ENCODE results near the gene PHC2.
A peak's percentile ranks its signal among the peaks of the same experiment; 100 is the strongest.

The PHC2 gene, protein sequence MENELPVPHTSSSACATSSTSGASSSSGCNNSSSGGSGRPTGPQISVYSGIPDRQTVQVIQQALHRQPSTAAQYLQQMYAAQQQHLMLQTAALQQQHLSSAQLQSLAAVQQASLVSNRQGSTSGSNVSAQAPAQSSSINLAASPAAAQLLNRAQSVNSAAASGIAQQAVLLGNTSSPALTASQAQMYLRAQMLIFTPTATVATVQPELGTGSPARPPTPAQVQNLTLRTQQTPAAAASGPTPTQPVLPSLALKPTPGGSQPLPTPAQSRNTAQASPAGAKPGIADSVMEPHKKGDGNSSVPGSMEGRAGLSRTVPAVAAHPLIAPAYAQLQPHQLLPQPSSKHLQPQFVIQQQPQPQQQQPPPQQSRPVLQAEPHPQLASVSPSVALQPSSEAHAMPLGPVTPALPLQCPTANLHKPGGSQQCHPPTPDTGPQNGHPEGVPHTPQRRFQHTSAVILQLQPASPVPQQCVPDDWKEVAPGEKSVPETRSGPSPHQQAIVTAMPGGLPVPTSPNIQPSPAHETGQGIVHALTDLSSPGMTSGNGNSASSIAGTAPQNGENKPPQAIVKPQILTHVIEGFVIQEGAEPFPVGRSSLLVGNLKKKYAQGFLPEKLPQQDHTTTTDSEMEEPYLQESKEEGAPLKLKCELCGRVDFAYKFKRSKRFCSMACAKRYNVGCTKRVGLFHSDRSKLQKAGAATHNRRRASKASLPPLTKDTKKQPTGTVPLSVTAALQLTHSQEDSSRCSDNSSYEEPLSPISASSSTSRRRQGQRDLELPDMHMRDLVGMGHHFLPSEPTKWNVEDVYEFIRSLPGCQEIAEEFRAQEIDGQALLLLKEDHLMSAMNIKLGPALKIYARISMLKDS

DNA sequence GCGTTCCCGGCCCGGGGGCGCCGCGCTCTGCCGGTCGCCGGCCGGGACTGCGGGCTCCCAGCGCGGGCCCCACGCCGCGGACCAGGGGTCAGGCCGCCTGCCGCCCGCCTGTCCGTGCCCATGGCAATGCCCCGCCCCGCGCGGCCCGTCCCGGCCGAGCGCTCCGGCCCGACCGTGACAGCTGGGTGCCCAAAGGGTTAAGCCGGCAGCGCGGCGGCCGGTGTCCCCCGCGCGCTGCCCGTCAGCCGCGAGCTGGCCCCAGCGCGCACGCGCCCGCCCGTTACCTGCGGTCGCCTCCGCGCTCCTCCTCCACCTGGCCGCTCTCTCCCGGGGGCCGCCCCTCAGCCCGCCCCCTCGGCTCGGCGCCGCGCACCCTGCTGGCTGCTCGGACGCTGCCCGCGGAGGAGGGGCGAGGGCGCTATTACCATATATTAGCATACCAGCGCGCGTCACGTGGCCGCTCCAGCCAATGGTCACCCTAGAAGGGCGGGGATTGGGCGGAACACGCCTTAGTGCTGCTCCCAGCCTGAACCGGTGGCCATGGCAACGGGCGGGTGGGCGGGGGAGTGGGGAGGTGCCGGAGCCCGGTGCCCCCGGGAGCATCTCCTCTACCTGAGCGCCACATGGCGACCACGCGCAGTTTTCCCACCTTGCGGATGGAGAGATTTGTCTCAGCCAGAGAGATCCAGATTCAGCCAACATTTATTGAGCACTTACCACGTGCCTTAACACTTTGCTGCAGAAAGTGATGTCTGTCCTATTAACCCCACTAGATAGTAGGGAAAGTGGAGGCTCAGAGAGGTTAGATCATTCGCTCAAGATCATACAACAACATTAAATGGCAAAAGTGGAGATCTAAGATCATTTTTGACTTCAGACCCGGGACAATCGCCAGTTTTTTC, at the start of gene PHC2:
TSS of gene PHC2 (minus strand) at position 404 of the 902 bp plus-strand sequence. CDS start 55,556 bp downstream, outside the sequence.
- peak; percentile 89 to 96 for DNase-seq

DNA sequence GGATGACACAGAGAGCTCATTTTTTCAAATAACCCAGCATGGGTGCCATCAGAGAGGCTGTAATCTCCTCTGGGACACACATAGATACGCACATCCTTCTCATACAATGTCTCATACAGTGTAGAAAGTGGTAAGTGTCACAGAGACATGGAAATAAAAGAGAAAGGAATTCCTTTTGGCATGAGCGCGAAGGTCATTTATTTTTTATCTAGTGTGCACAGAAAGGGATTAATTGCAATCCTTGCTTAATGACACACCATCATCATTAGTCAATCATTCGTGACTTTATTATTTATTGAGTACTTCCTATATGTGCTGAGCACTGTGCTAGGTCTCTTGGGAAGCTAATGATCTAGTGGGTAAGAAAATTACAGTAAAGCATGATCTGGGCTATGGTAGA, 46.6 kb upstream of the PHC2 start:
- no peak for DNase-seq

DNA sequence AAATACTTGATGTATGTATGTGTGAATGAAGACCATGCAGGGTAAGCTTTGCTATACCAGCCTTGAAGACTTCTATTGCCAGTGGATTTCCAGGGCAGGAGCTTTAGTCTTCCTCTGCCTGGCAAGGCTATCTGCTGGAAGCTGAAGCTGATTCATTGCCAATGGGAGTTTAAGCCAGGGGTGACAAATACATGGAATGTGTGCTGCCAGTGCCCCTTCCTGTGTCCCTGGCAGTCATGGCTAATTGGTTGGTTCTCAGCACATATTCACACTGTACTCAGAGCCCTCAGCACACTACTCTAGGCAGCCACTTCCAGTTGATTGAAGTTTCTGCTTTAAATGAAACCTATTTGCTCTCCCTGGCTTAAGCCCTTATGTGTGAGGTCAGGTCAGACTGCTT, 43.0 kb upstream of the PHC2 start:
- DNase-seq: no peak

DNA sequence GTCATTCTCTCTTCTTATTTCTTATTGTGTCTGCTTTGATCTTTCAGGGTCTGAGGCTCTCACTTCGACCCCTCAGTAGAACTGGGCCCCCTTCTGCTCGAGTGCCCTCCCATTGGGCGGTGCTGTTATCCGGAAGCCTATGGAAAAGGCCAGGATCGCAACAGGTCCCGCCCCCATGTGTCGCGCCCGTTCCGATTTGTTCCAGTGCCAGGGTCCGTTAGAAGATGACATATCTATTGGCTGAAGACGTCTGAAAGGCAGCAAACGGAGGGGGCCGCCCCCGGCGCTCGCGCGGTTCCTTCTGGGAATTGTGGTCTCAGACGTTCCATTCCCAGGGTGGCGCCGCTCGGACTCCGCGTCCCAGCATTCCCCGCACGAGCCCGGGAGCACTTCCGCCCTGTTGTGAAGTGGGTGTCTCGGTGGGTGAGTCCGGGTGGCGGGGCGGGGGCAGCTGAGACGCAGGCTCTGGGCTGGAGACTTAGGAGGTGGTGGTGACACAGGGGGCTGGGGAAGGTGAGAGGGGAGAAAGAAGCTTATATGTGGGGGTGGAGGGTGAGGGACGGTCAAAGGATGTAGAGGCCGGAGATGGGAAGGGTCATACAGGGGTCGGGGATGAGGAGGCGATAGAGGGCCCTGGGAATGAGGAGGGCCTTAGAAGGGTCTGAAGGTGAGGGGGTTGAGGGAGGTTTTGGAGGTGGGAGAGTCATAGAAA, 41.5 kb upstream of the PHC2 start, which contains the start of gene ZSCAN20:
TSS of gene ZSCAN20 (plus strand) at position 377 of the 712 bp plus-strand sequence. CDS start 6,644 bp downstream, outside the sequence.
- DNase-seq: peak; percentile 96 to 98

DNA sequence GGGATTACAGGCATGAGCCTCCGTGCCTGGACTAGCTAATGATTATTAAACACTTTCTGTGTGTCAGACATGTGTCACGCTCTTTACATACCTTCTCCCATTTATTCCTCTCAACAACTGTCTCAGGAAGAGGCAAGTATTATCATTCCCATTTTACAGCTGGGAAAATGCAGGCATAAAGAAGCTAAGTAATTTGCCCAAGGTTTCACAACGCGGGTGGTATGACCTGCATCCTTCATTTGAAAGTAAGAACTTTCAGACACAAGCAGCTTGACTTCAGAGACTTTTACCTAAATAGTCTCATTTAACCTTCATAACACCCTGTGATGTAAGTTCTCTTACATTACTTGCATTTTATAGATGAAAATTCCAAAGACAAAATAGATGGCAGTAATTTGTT, 40.5 kb upstream of the PHC2 start:
- DNase-seq: no peak

DNA sequence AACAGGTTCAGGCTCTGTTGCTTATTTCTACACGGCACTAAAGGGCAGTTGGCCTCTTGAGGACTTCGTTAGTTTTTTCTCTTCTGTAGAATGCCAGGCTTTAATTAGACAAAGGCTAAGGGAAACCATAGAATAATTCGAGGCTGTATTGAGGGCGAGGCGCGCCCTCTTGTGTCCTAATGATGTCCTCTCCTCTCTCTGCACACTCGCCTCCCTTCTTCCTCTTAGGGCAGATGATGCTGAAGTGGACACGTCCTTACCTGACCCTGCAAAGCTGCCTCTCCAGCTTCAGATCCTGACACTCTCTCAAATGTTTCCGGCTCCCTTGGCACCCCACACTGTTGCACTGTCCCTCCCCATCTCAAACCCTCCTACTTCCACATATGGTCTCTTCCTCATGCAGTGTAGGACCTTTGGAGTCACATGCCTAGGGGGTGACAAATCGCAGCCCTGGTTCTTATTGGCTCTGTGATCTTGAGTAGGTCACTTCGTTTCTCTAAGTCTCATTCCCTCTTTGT, 39.7 kb upstream of the PHC2 start:
- DNase-seq: peak; percentile 89 to 95

DNA sequence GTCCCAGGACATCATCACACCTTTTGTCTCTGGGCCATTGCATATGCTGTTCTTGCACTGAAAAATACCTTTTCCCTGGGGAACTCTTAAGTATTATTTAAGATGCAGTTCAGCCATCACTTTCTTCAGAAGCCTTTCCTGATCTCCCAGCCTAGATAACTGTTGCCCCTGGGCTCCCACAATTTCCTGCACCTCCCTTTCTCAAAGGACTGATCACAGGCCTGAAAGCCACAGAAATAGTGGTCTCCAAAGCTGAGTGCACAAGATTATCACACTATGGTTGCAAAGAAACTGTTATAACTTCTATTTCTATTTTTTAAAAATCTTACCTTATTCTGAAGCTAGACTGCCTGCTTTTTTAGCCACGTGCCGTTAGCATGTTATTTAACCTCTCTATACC, 38.8 kb upstream of the PHC2 start:
- peak in 1 of 2 experiments; percentile 35 for DNase-seq

DNA sequence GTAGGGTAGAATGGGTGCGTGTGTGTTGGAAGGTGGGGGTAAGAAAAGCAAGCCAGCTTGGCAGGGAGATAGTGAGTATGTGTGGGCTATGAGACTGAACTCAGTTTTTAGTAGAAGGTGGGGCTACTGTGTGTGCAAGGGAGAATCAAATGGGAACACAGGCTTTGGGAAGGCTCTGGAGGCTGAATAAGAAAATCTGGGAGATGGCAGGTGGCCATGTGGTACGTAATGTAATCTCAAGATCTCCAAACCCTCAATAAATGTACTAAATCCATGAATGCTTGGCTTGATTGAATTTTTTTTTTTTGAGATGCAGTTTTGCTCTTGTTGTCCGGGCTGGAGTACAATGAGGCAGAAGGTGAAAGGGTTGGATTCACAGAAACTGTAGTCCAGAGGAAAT, 38.1 kb upstream of the PHC2 start:
- peak in 1 of 2 experiments; percentile 42 for DNase-seq

DNA sequence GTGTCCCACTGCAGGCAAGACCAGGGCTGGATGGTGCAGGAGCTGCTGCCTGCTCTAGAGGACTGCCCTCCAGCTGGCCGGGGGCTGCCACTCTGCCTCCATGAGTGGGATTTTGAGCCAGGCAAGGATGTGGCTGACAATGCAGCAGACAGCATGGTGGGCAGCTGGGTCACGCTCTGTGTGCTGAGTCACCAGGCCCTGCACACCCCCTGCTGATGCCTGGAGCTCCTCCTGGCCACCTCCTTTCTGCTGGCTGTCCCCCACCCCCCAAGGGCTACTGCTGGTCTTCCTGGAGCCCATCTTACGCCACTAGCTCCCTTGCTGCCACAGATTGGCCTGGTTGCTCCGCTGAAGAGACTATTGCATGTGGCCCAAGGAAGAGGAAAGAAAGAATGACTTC, 37.6 kb upstream of the PHC2 start:
- no peak for DNase-seq

DNA sequence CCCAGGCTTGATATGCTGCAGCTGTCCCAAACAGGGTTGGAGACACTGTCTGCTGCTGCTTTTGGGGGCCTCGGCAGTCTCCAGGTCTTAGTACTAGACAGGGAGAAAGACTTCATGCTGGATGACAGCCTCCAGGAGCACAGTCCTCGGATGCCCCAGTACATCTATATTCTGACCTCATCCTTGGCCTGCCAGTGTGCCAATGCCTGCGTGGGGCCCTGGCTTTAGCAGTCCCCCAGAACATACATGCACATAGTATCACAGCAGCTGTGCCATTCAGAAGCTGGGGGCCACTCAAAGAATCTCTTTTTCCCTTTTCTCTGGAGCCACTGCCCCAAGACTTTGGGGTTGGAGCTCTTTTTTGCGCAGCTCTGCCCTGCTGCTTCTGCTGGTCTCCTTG, 37.1 kb upstream of the PHC2 start:
- no peak for DNase-seq

DNA sequence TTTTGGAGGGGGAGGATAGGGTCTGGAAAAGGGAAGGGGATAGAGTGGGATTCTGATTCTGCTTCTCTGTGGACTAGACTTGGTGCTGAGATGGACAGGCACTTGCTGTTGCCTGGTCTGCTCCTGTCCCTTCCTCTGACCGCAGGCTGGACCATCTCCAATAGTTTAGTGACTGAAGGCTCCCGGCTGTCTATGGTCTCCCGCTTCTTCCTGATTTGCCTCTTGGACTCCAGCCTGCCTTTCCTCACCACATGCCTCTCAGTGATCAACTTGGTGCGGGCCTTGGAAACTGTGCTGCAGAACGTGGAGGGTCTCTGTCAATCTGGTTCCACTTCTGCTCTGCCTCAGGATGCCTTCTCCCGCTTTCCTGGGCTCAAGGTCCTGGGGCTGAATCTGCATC, 35.3 kb upstream of the PHC2 start:
- DNase-seq: no peak

DNA sequence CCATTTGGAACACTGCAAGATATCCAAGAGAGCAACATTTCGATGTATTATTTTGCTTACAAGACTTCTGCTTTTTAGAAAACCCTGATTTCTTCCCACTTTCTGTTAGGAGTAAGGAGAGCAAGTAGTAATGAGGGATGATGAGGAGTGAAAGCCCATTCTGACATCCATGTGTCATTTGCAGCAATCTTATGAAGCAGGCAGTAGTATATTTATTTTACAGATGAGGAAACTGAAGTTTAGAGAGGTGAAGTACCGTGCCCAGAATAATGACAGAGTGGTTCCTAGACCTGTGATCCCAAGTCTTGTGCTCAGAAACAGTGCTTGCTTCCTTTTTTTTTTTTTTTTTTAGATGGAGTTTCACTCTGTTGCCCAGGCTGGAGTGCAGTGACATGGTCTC, 34.4 kb upstream of the PHC2 start:
- no peak for DNase-seq

DNA sequence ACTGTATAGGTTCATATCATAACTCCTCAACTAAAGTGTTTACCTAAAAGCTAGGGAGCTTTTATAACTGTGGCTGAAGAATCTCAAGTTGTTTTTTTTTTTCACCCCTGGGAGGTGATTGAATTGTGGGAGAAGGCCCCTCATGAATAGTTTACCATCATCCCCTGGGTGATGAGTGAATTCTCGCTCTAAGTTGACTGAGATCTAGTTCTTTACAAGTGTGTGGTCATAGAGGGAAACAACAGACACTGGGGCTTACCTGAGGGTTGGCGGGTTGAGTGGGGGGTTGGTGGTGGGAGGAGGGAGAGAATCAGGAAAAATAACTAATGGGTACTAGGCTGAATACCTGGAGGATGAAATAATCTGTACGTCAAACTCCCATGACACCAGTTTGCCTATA, 33.7 kb upstream of the PHC2 start:
- no peak for DNase-seq

DNA sequence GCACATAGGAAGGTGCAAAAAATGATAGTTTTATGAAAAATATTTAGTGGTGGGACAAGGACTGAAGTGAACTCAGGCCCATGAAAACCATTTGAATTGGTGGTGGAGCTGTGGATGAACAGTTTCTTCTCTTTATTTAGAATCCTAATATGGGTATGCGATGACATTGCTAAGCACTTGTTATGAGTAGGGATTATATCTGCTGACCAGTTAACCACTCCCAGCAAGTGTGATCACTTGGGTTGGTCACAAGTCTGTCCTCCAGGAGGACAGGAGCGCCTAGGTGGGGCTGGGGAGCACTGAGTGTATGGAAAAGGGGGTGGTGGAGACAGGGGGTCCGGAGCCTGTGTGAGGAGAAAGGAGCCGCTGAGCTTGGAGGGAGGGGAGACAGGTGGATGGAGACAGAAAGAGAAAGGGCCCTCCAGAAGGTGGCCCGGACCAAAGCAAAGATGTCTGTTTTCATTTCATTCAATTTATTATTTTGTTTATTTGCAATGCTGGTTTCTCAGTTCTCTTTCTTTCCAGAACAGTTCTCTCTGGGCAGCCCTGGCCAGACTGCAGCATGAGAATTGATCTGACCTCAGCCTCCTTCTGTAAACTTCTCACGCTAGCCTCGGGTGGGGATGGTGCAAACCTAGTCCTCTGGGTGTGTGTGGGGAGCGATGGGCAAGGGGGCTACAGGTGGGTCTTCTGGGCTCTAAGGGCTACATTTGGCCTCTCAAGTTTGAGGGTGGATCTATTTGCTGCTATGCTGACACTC, 31.7 kb upstream of the PHC2 start:
- no peak for DNase-seq

DNA sequence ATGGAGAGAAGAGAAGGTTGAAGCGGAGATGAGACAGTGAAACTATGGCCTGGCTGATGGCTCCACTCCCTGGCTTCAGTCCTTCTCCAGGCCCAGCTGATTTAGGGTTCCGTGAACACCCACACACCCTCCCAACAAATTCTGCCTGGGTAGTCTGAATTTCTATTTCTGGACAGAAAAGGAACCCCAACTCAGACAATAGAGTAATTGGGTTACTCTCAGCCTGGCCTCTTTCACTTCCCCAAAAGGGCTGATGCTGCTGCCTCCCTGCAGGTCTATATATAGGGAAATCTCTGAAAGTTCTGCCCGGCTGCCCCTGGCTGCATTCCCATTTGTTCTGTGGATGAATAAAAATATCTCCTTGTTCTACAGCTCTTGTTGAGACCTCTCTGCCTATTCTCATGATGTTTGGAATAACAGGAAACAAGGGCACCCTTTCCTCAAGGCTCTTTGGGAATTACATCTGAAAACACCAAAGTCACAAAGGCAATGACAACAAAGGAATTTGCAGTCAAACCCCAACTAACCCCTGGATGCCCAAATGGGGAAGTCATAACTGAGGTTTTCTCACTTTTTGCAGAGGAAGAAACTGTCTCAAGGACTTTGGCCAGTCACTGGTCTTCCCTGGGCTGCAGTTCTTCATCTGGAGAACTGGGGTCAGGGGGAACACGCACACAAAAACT, 30.2 kb upstream of the PHC2 start:
- no peak for DNase-seq

DNA sequence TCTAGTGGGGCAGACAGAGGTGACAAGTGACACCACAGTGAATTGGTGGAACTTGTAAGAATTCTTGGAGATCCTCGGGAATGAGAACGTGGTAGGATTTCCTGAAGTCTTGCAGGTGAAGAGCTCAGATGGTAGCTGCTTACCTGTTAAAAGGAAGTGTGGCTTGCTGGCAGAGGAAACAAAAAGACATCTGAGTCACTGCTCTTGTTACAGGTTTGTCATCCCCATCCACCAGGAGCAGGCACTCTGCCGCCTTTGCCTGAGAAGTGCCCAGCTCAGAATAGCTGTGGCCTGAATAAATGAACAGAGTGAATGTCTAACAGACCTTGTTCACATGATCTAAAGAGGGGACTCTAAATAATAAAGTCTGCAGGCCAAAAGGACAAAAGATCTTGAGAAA, 29.2 kb upstream of the PHC2 start:
- DNase-seq: no peak

DNA sequence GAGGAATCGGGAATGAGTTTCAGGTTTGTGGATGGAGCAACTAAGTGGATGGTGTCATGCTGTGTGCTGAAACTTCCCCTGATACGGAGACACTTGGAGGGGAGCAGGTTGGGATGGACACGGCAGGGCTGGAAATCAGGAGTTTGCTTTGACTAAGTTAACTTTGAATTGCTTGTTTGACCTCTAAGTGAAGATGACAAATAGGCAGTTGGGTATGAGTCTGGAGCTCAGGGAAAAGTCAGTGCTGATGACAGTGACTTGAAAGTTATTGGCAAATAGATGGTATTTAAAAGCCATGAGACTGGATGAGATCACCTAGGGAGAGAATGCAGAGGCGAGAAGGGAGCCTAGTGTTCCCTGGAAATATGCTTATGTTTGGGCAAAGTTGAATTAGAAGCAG, 28.8 kb upstream of the PHC2 start:
- no peak for DNase-seq

DNA sequence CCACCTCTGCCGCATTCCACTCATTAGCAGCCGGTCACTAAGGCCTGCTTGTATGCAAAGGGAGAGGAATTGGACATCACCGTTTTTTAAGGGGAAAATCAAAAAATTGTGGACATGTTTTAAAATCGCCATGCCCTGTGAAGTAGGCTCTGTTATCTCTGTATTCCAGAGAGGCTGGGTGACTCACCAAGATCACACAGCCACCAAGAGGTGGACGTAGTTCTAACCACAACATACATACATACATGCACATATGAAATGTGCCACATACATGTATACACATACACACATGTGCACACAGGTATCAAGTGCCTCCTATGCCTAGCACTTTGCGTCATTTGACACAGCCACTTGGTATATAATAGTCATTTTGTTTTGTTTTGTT, 25.6 kb upstream of the PHC2 start:
- DNase-seq: no peak

DNA sequence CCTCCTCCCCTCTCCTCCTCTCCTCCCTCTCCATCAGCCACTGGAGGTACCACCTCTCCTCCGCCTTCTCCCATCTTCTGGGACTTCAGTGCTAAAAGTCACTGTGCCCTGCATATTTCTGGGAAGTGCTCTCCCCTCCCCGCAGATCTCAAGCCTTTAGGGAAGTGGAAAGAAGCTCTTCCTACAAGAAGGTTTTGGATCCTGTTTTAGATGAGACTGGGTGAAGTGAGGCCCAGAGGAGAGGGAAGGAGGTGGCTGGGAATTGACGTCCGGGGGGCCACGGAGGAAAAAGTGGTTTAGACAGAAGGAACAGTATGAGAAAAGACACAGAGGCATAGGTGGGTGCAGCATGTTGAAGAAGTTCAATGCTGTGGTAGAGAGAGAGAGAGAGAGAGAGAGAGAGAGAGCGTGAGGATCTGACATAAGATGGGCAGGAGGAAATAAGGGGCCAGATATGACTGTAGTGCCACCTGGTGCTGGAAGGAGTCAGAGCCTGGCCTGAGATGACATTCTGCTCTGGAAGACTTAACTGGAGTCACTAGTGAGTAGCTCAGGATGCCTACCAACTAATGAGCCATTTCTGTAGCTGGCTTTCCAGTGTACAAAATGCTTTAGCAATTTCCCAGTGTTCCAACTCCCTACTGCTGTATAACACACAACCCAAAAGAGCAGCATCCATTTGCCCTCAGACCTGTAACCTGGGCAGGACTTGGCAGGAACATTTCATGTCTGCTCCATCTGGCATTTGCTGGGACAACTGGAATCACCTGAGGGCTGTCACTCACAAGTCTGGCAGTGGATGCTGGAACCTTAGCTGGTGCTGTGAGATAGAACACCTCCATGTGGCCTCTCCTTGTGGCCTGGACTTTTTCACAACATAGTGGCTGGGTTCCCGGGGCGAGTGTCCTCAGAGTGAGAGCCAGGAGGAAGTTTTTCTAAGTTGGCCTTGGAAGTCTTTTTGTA, 24.9 kb upstream of the PHC2 start:
- DNase-seq: peak; percentile 72 to 87

Measured in NCI-H524 (cell line).